ENCODE results near the gene PDE7B. TPM values are rescaled to one million over a fixed set of nuclear protein-coding genes. Genes with fewer than 3 reads are reported as not detected.
A peak's percentile ranks its signal among the peaks of the same experiment; 100 is the strongest.

Gene PDE7B
- polyA plus RNA-seq, 1 of the 3 experiments (the other 2 are of a cell fraction), result 1.9 TPM

GRCh38 chr6:136086686-136087085 is 235.2 kb downstream of the PDE7B start:
- H3K4me1 ChIP-seq (ENCODE audit: control insufficient read depth in 1 of 2, insufficient read depth in 2 of 2, low read depth in 1 of 2, low read length in 1 of 2), result peaks cover 9 to 13% of the 10 kb centered on the region in 2 experiments; a peak in 3 of 4 replicates
- H3K27me3 ChIP-seq (ENCODE audit: insufficient read depth), result no peaks in the 10 kb centered on the region
- no peaks in the 10 kb centered on the region for H3K9me2 ChIP-seq
- no peaks in the 10 kb centered on the region for H3K36me3 ChIP-seq (replicated peaks in 1 of 2; ENCODE audit: control insufficient read depth in 1 of 2, insufficient read depth in 2 of 2, low read length in 1 of 2)
- peaks cover 22% of the 10 kb centered on the region for H3F3A ChIP-seq (replicated peaks; ENCODE audit: insufficient read depth)
- H3K27ac ChIP-seq (ENCODE audit: low read depth in 2 of 2, low read length in 1 of 2), result peak overlapping the region in 1 of 2 experiments; percentile 76; a peak in 1 of 4 replicates
- no peaks in the 10 kb centered on the region for H3K79me2 ChIP-seq (ENCODE audit: insufficient read depth)
- no peak for DNase-seq
- H3K9me3 ChIP-seq, result no peaks in the 10 kb centered on the region
- ChIA-PET CTCF (interaction anchor here (1.8 kb wide), 1 partner anchor 148 kb away, joined by 3 read pairs; no protein-coding TSS in a partner anchor), POLR2A (no interaction called here)
- H4K20me1 ChIP-seq (ENCODE audit: insufficient read depth), result no peaks in the 10 kb centered on the region
- H3K4me2 ChIP-seq, result no peak overlapping the region
- no peak overlapping the region for H2AFZ ChIP-seq (ENCODE audit: low read depth)
- H3K9ac ChIP-seq, result no peak overlapping the region
- TF ChIP-seq ZBTB33 (IDR thresholded peaks at IDR 0.05; ENCODE audit: borderline replicate concordance, low read depth), result no peak
- TF ChIP-seq JUND (IDR thresholded peaks at IDR 0.05), result no peak
- no peak for TF ChIP-seq EZH2phosphoT487 (IDR thresholded peaks at IDR 0.05; ENCODE audit: borderline replicate concordance, low read depth)
- TF ChIP-seq MEF2A (IDR thresholded peaks at IDR 0.05; ENCODE audit: borderline replicate concordance, low read depth), result no peak
- TF ChIP-seq POLR2AphosphoS5 (IDR thresholded peaks at IDR 0.05; ENCODE audit: low read depth, low read length), result no peak
- TF ChIP-seq SMC3 (IDR thresholded peaks at IDR 0.05; ENCODE audit: low read depth, low read length), result no peak
- TF ChIP-seq MAX (IDR thresholded peaks at IDR 0.05; ENCODE audit: low read depth), result no peak
- no peak for TF ChIP-seq USF2 (IDR thresholded peaks at IDR 0.05; ENCODE audit: borderline replicate concordance, low read depth, low read length)
- TF ChIP-seq TCF12 (IDR thresholded peaks at IDR 0.05), result no peak
- TF ChIP-seq FOSL2 (IDR thresholded peaks at IDR 0.05; ENCODE audit: borderline replicate concordance, low read depth), result no peak
- TF ChIP-seq TEAD4 (IDR thresholded peaks at IDR 0.05; ENCODE audit: borderline replicate concordance, insufficient read depth), result no peak
- TF ChIP-seq REST (IDR thresholded peaks at IDR 0.05; ENCODE audit: low read depth, low read length), result no peak
- TF ChIP-seq RCOR1 (IDR thresholded peaks at IDR 0.05; ENCODE audit: low read length), result no peak
- no peak for TF ChIP-seq EP300 (IDR thresholded peaks at IDR 0.05; ENCODE audit: borderline replicate concordance in 1 of 2, low read depth in 1 of 2, low read length in 1 of 2)
- no peak for TF ChIP-seq NFIC (IDR thresholded peaks at IDR 0.05; ENCODE audit: borderline replicate concordance)
- TF ChIP-seq TAF1 (IDR thresholded peaks at IDR 0.05; ENCODE audit: borderline replicate concordance, low read depth, low read length), result no peak
- TF ChIP-seq IRF3 (IDR thresholded peaks at IDR 0.05; ENCODE audit: low read depth, low read length), result no peak
- no peak for TF ChIP-seq RXRA (IDR thresholded peaks at IDR 0.05; ENCODE audit: borderline replicate concordance, low read depth)
- no peak for TF ChIP-seq GABPA (IDR thresholded peaks at IDR 0.05; ENCODE audit: low read depth)
- TF ChIP-seq MXI1 (IDR thresholded peaks at IDR 0.05; ENCODE audit: low read depth, low read length), result no peak
- 96% methylated on average over 8 of the region's 8 CpGs for WGBS (ENCODE audit: low lambda C conversion rate)
- H3K4me3 ChIP-seq (ENCODE audit: low read depth in 2 of 2, low read length in 1 of 2), result no peak overlapping the region

All from SK-N-SH (cell line).